HEK293 (cell line): ENCODE data around the gene ALDH1B1.
A peak's percentile ranks its signal among the peaks of the same experiment; 100 is the strongest.

ENCODE experiments used
- CTCF ChIA-PET: fragments of 350-600 bp; formaldehyde crosslinking; extraction: SDS; loops from one replicate; lab custom pipeline; 2021; ENCODE audit warnings: antibody characterized with exemption; lab: Yijun Ruan, JAX
- POLR2A ChIA-PET: fragments of 300-600 bp; formaldehyde crosslinking; extraction: SDS; loops from one replicate; lab custom pipeline; 2020; ENCODE audit warnings: antibody characterized with exemption, inconsistent platforms; lab: Yijun Ruan, JAX
- H3K27ac ChIP-seq: fragments of 200-500 bp; sonication (Bioruptor generic); 2 replicates; pipeline ENCODE4 v1.5.1; 2014; ENCODE audit warnings: low read depth, low read length, control low read depth, inconsistent platforms; ENCODE audit errors: extremely low read depth
- H3K36me3 ChIP-seq, 2 experiments: fragments of 200-500 bp in 1 of 2; sonication (Bioruptor generic) in 1 of 2; 1 replicate in 1 of 2; 2 replicates in 1 of 2; pipeline ENCODE4 v1.5.1; 2014 to 2017; ENCODE audit warnings: inconsistent platforms in 2 of 2, low read length in 2 of 2; ENCODE audit not compliant: control insufficient read depth in 2 of 2, insufficient read depth in 1 of 2
- H3K4me1 ChIP-seq: fragments of 200-500 bp; sonication (Bioruptor generic); 2 replicates; pipeline ENCODE4 v1.5.1; 2014; ENCODE audit warnings: mild to moderate bottlenecking, low read length, inconsistent platforms; ENCODE audit not compliant: control insufficient read depth, insufficient read depth
- H3K4me3 ChIP-seq: 2 replicates; pipeline ENCODE4 v1.5.1; 2011; ENCODE audit warnings: low read depth, mild to moderate bottlenecking, control low read depth, low read length, moderate library complexity
- H3K9me3 ChIP-seq: fragments of 200-500 bp; sonication (Bioruptor generic); 2 replicates; pipeline ENCODE4 v1.5.1; 2014; ENCODE audit warnings: low read depth, low read length, inconsistent platforms; ENCODE audit not compliant: control insufficient read depth, insufficient read depth
- MEIS1 ChIP-seq: sonication (generic); formaldehyde crosslinking; IDR thresholded peaks from 2 replicates; pipeline ENCODE4 v1.8.1; 2022; ENCODE audit warnings: missing genetic modification reagents, mild to moderate bottlenecking, borderline replicate concordance
- TRIM28 ChIP-seq: IDR thresholded peaks from 2 replicates; pipeline ENCODE4 v1.6.1; 2011; ENCODE audit warnings: low read length, control low read depth, borderline replicate concordance
- WT1 ChIP-seq: fragments of 450-650 bp; formaldehyde crosslinking; IDR thresholded peaks from 2 replicates; pipeline ENCODE4 v1.5.1; 2016; ENCODE audit warnings: missing biosample characterization, missing genetic modification characterization
- ZBTB10 ChIP-seq: fragments of 450-650 bp; formaldehyde crosslinking; IDR thresholded peaks from 2 replicates; pipeline ENCODE4 v1.5.1; 2016; ENCODE audit warnings: missing biosample characterization, missing genetic modification characterization
- ZNF138 ChIP-seq: fragments of 450-650 bp; formaldehyde crosslinking; IDR thresholded peaks from 2 replicates; pipeline ENCODE4 v1.5.1; 2016; ENCODE audit warnings: missing biosample characterization, missing genetic modification characterization, borderline replicate concordance
- ZNF169 ChIP-seq: fragments of 450-650 bp; formaldehyde crosslinking; IDR thresholded peaks from 2 replicates; pipeline ENCODE4 v1.5.1; 2016; ENCODE audit warnings: missing biosample characterization, missing genetic modification characterization
- ZNF2 ChIP-seq: fragments of 450-650 bp; formaldehyde crosslinking; IDR thresholded peaks from 2 replicates; pipeline ENCODE4 v1.5.1; 2016; ENCODE audit warnings: missing biosample characterization, missing genetic modification characterization
- ZNF211 ChIP-seq: fragments of 450-650 bp; formaldehyde crosslinking; IDR thresholded peaks from 2 replicates; pipeline ENCODE4 v1.5.1; 2016; ENCODE audit warnings: low read depth, missing biosample characterization, missing genetic modification characterization
- ZNF335 ChIP-seq: fragments of 450-650 bp; formaldehyde crosslinking; conservative IDR thresholded peaks from 2 replicates; pipeline ENCODE4 v1.5.1; 2016; ENCODE audit warnings: missing biosample characterization, missing genetic modification characterization
- ZNF341 ChIP-seq: fragments of 450-650 bp; formaldehyde crosslinking; IDR thresholded peaks from 2 replicates; pipeline ENCODE4; 2016; ENCODE audit warnings: low read depth, missing biosample characterization, missing genetic modification characterization
- ZNF433 ChIP-seq: fragments of 450-650 bp; formaldehyde crosslinking; IDR thresholded peaks from 2 replicates; pipeline ENCODE4 v1.5.1; 2016; ENCODE audit warnings: missing biosample characterization, missing genetic modification characterization, low read depth
- ZNF624 ChIP-seq: fragments of 450-650 bp; formaldehyde crosslinking; IDR thresholded peaks from 2 replicates; pipeline ENCODE4 v1.5.1; 2017; ENCODE audit warnings: missing biosample characterization, missing genetic modification characterization
- ZNF654 ChIP-seq: fragments of 450-650 bp; formaldehyde crosslinking; IDR thresholded peaks from 2 replicates; pipeline ENCODE4 v1.5.1; 2016; ENCODE audit warnings: low read depth, missing biosample characterization, missing genetic modification characterization
- ZNF658 ChIP-seq: fragments of 450-650 bp; formaldehyde crosslinking; IDR thresholded peaks from 2 replicates; pipeline ENCODE4; 2016; ENCODE audit warnings: missing biosample characterization, missing genetic modification characterization
- ZNF660 ChIP-seq: fragments of 450-650 bp; IDR thresholded peaks from 2 replicates; pipeline ENCODE4 v1.5.1; 2018; ENCODE audit warnings: missing biosample characterization, mild to moderate bottlenecking, missing genetic modification characterization
- ZNF701 ChIP-seq: fragments of 450-650 bp; formaldehyde crosslinking; IDR thresholded peaks from 2 replicates; pipeline ENCODE4 v1.5.1; 2016; ENCODE audit warnings: missing biosample characterization, missing genetic modification characterization
- ZNF792 ChIP-seq: fragments of 450-650 bp; formaldehyde crosslinking; IDR thresholded peaks from 2 replicates; pipeline ENCODE4 v1.5.1; 2016; ENCODE audit warnings: missing biosample characterization, missing genetic modification characterization
- ZSCAN30 ChIP-seq: fragments of 450-650 bp; IDR thresholded peaks from 2 replicates; pipeline ENCODE4 v1.5.1; 2018; ENCODE audit warnings: missing biosample characterization, mild to moderate bottlenecking, missing genetic modification characterization, moderate library complexity
- TF ChIP-seq, protein P1 (sequence below): fragments of 450-650 bp; IDR thresholded peaks from 2 replicates; pipeline ENCODE4 v1.5.1; 2018; ENCODE audit warnings: missing biosample characterization, missing genetic modification characterization

ALDH1B1 gene

DNA sequence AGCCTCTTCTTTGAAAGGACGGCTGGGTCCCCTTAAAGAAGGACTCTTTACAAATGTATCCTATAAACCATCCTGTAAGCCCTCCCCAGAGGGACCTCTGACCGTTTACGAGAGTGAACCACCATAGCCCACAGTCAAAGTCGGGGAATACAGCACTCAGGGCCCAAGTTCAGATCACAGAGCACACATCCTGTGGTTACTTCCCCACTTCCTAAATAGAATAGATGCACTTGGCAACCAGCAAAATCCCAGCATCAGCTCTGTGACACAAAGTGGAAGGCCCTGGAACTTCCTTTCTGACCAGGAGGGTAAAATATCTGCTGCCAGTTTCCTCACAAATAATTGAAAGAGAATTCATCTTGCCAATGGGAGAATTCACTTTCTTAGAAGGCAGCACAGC, 38.6 kb downstream of the ALDH1B1 start (continued):
- TF ChIP-seq, protein P1, sequence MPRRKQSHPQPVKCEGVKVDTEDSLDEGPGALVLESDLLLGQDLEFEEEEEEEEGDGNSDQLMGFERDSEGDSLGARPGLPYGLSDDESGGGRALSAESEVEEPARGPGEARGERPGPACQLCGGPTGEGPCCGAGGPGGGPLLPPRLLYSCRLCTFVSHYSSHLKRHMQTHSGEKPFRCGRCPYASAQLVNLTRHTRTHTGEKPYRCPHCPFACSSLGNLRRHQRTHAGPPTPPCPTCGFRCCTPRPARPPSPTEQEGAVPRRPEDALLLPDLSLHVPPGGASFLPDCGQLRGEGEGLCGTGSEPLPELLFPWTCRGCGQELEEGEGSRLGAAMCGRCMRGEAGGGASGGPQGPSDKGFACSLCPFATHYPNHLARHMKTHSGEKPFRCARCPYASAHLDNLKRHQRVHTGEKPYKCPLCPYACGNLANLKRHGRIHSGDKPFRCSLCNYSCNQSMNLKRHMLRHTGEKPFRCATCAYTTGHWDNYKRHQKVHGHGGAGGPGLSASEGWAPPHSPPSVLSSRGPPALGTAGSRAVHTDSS: no peak

DNA sequence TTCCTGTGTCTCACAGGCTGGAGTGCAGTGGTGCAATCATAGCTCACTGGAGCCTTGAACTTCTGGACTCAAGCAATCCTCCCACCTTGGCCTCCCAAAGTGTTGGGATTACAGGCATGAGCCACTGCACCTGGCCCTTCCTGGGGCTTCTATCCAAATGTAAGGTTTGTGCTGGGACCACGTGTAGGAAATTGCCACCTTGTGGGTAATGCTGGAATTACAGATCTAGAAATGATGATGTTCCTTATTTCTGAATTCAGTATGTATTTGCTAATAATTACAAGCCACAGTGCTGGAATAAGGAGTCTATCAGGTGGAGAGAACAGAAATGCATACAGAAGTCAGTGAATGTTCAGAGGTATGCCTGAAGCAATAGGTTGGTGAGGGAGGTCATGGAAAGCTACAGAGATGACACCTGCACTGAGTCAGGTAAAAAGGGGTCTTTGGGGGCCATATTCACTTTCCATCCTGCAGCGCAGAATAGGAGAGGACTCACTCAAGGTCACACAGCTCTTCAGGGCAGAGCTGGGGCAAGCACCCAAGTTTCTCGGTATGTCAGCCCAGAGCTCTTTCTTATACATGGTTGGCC, 40.5 kb downstream of the ALDH1B1 start:
- H3K4me3 ChIP-seq: no peak overlapping the region
- ChIA-PET POLR2A (no interaction called here), CTCF (interaction anchor here (0.5 to 6.5 kb wide), 19 partner anchors 9 to 801 kb away, joined by 3 to 58 read pairs (median 3); partner anchors contain the start of gene ANKRD18A)
- no peak for TF ChIP-seq ZNF658 (tag by site-specific recombination)
- 0 out of 2 replicates have a peak, but pooled peaks have one; percentile 24 for TF ChIP-seq ZNF335 (tag by site-specific recombination)
- no peak for TF ChIP-seq ZNF169 (tag by site-specific recombination)
- TF ChIP-seq ZNF654 (tag by site-specific recombination): peak; percentile 27; the same call in 1 of the 2 replicates
- no peak for TF ChIP-seq ZNF2 (tag by site-specific recombination)
- no peaks in the 10 kb centered on the region for H3K36me3 ChIP-seq
- H3K4me1 ChIP-seq: no peaks in the 10 kb centered on the region
- H3K27ac ChIP-seq: no peak overlapping the region
- H3K9me3 ChIP-seq: no peaks in the 10 kb centered on the region

- Histone ChIP-seq H3K9me3 (no peaks in the 10 kb centered on the region), H3K4me3 (no peak overlapping the region), H3K36me3 (no peaks in the 10 kb centered on the region), H3K27ac (no peak overlapping the region), H3K4me1 (no peaks in the 10 kb centered on the region)
- TF ChIP-seq WT1 (tag by site-specific recombination): no peak
- no peak for TF ChIP-seq TRIM28
- TF ChIP-seq ZNF211 (tag by site-specific recombination): no peak
- no peak for TF ChIP-seq ZNF341 (tag by site-specific recombination)
- TF ChIP-seq ZBTB10 (tag by site-specific recombination): no peak
- no peak for TF ChIP-seq ZNF624 (tag by site-specific recombination)
- TF ChIP-seq ZNF138 (tag by site-specific recombination): no peak
- TF ChIP-seq ZNF792 (tag by site-specific recombination): no peak
- no peak for TF ChIP-seq ZSCAN30 (tag by site-specific recombination)
- no peak for TF ChIP-seq ZNF433 (tag by site-specific recombination)
- TF ChIP-seq ZNF660 (tag by site-specific recombination): no peak
- TF ChIP-seq MEIS1 (CRISPR knock-in tag): no peak
- no peak for TF ChIP-seq ZNF701 (tag by site-specific recombination)
- ChIA-PET CTCF (interaction anchor here (0.6 to 6.5 kb wide), 5 partner anchors 8 to 520 kb away, joined by 3 to 58 read pairs (median 18); no protein-coding TSS in a partner anchor), POLR2A (no interaction called here)
Observed at GRCh38 chr9:38434365-38434764, 41.9 kb downstream of the ALDH1B1 start.
